Trophoblast cell (in vitro differentiated cells and primary cell): ENCODE results near the gene LRRIQ3.

Experiments used
- DNase-seq, 2 donors: peaks; one replicate each; pipeline ENCODE4 v3.0.0-alpha.2; 2016
- H2AFZ ChIP-seq: 2 replicates; pipeline ENCODE4 v1.6.1; 2013; ENCODE audit warnings: low read length, moderate library complexity, mild to moderate bottlenecking; ENCODE audit not compliant: insufficient read depth, poor library complexity
- H2AK5ac ChIP-seq: 2 replicates; pipeline ENCODE4 v1.6.1; 2013; ENCODE audit warnings: mild to moderate bottlenecking, low read length
- H2BK120ac ChIP-seq: 2 replicates; pipeline ENCODE4 v1.6.1; 2013; ENCODE audit warnings: low read length, mild to moderate bottlenecking, moderate library complexity; ENCODE audit not compliant: insufficient read depth, poor library complexity
- H2BK12ac ChIP-seq: 2 replicates; pipeline ENCODE4 v1.6.1; 2013; ENCODE audit warnings: mild to moderate bottlenecking, low read length, moderate library complexity
- H2BK5ac ChIP-seq: 2 replicates; pipeline ENCODE4 v1.6.1; 2013; ENCODE audit warnings: low read length, low read depth, moderate library complexity, mild to moderate bottlenecking; ENCODE audit not compliant: poor library complexity
- H3K14ac ChIP-seq: 2 replicates; pipeline ENCODE4 v1.6.1; 2013; ENCODE audit warnings: mild to moderate bottlenecking, low read length
- H3K18ac ChIP-seq: 2 replicates; pipeline ENCODE4 v1.6.1; 2013; ENCODE audit warnings: mild to moderate bottlenecking, low read length
- H3K23ac ChIP-seq: 2 replicates; pipeline ENCODE4 v1.6.1; 2013; ENCODE audit warnings: low read length
- H3K27ac ChIP-seq: 2 replicates; pipeline ENCODE4 v1.5.1; 2013; ENCODE audit warnings: low read depth, mild to moderate bottlenecking, inconsistent platforms, low read length, moderate library complexity
- H3K27me3 ChIP-seq: 2 replicates; pipeline ENCODE4 v1.6.1; 2013; ENCODE audit warnings: inconsistent platforms, mild to moderate bottlenecking, low read length, moderate library complexity; ENCODE audit not compliant: insufficient read depth
- H3K36me3 ChIP-seq, 2 experiments: 1 replicate in 1 of 2; 2 replicates in 1 of 2; pipeline ENCODE4 v1.6.1; 2013; ENCODE audit warnings: low read length in 2 of 2, mild to moderate bottlenecking in 2 of 2, moderate library complexity in 1 of 2; ENCODE audit not compliant: insufficient read depth in 2 of 2, control insufficient read depth in 1 of 2
- H3K4ac ChIP-seq: 2 replicates; pipeline ENCODE4 v1.6.1; 2013; ENCODE audit warnings: low read depth, mild to moderate bottlenecking, low read length, moderate library complexity
- H3K4me1 ChIP-seq, 2 experiments: 1 replicate in 1 of 2; 2 replicates in 1 of 2; pipeline ENCODE4 v1.6.1; 2013; ENCODE audit warnings: low read length in 2 of 2, mild to moderate bottlenecking in 2 of 2, moderate library complexity in 1 of 2; ENCODE audit not compliant: insufficient read depth in 2 of 2, control insufficient read depth in 1 of 2
- H3K4me2 ChIP-seq: 2 replicates; pipeline ENCODE4 v1.6.1; 2013; ENCODE audit warnings: inconsistent platforms, mild to moderate bottlenecking, low read length, moderate library complexity
- H3K4me3 ChIP-seq: 2 replicates; pipeline ENCODE4 v1.5.1; 2013; ENCODE audit warnings: mild to moderate bottlenecking, low read depth, low read length, inconsistent platforms
- H3K79me1 ChIP-seq: one replicate; pipeline ENCODE4 v1.6.1; 2013; ENCODE audit warnings: low read length
- H3K79me2 ChIP-seq: 2 replicates; pipeline ENCODE4 v1.6.1; 2013; ENCODE audit warnings: low read length, mild to moderate bottlenecking; ENCODE audit not compliant: control insufficient read depth, insufficient read depth, poor library complexity
- H3K9ac ChIP-seq: 2 replicates; pipeline ENCODE4 v1.6.1; 2013; ENCODE audit warnings: mild to moderate bottlenecking, low read length
- H3K9me3 ChIP-seq: 2 replicates; pipeline ENCODE4 v1.6.1; 2013; ENCODE audit warnings: low read depth, mild to moderate bottlenecking, control low read depth, inconsistent platforms, low read length; ENCODE audit not compliant: insufficient read depth
- H4K12ac ChIP-seq: 2 replicates; pipeline ENCODE4 v1.6.1; 2013; ENCODE audit warnings: low read depth, mild to moderate bottlenecking, low read length, moderate library complexity
- H4K8ac ChIP-seq: 2 replicates; pipeline ENCODE4 v1.6.1; 2013; ENCODE audit warnings: low read depth, mild to moderate bottlenecking, low read length, moderate library complexity
- H4K91ac ChIP-seq: one replicate; pipeline ENCODE4 v1.6.1; 2013; ENCODE audit warnings: low read depth, mild to moderate bottlenecking, low read length, moderate library complexity
- WGBS: extraction: QIAGEN DNeasy Blood & Tissue Kit; methylation state at CpG from one replicate; pipeline ENCODE4 v1.1.7; 2013; ENCODE audit warnings: missing lambda C conversion rate; ENCODE audit not compliant: insufficient read length, insufficient coverage; ENCODE audit errors: extremely low coverage; 5-methylcytosine and 5-hydroxymethylcytosine counted together

Gene LRRIQ3

GRCh38 chr1:74222701-74223100, 24.7 kb upstream of the LRRIQ3 start:
- no peak overlapping the region for H2BK12ac ChIP-seq
- no peak overlapping the region for H3K23ac ChIP-seq
- H3K9me3 ChIP-seq = no peaks in the 10 kb centered on the region
- H3K79me2 ChIP-seq = no peaks in the 10 kb centered on the region
- no peak for DNase-seq
- no peak overlapping the region for H4K8ac ChIP-seq
- no peak overlapping the region for H3K9ac ChIP-seq
- no peak overlapping the region for H2BK5ac ChIP-seq
- H4K12ac ChIP-seq = no peak overlapping the region
- no peaks in the 10 kb centered on the region for H3K4me1 ChIP-seq
- H3K79me1 ChIP-seq = no peaks in the 10 kb centered on the region
- H2AFZ ChIP-seq = no peak overlapping the region
- WGBS = no CpG with 5 or more reads among the region's 5 CpGs
- no peaks in the 10 kb centered on the region for H3K36me3 ChIP-seq
- H3K4ac ChIP-seq = no peak overlapping the region
- no peak overlapping the region for H3K18ac ChIP-seq
- no peak overlapping the region for H3K4me3 ChIP-seq
- H3K27me3 ChIP-seq = no peaks in the 10 kb centered on the region
- no peak overlapping the region for H3K27ac ChIP-seq
- no peak overlapping the region for H2AK5ac ChIP-seq
- no peak overlapping the region for H3K4me2 ChIP-seq
- H3K14ac ChIP-seq = no peak overlapping the region
- no peak overlapping the region for H4K91ac ChIP-seq
- no peak overlapping the region for H2BK120ac ChIP-seq

DNA sequence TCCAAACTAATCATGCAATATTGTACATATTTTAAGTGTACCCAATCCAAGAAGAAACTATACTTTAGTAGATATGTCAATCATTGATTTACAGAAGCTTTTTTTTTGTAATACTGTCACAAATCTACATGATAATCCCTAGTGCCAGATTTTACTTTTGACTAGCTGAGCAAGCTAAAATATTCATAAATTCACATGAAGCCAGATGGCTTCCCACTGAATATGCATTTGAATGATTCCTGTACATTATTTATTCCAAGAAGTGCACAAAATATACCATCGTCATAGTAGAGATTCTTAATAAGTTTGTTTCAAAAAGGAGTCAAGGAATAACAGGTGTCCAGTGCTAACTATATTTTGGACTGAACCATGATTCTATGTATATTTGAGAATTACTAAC, 17.3 kb upstream of the LRRIQ3 start:
- Histone ChIP-seq H2BK120ac (no peak overlapping the region), H3K36me3 (no peaks in the 10 kb centered on the region), H3K27ac (no peak overlapping the region), H3K14ac (no peak overlapping the region), H3K79me1 (no peaks in the 10 kb centered on the region), H3K4me2 (no peak overlapping the region), H2BK5ac (no peak overlapping the region), H3K23ac (no peak overlapping the region), H4K91ac (no peak overlapping the region), H3K4ac (no peak overlapping the region), H3K9ac (no peak overlapping the region), H4K8ac (no peak overlapping the region), H3K18ac (no peak overlapping the region), H4K12ac (no peak overlapping the region), H3K79me2 (no peaks in the 10 kb centered on the region), H2BK12ac (no peak overlapping the region), H3K27me3 (no peaks in the 10 kb centered on the region), H3K9me3 (no peaks in the 10 kb centered on the region), H3K4me1 (no peaks in the 10 kb centered on the region), H2AK5ac (no peak overlapping the region), H3K4me3 (no peak overlapping the region), H2AFZ (no peak overlapping the region)
- DNase-seq = no peak
- WGBS = no CpG with 5 or more reads among the region's 1 CpG

DNA sequence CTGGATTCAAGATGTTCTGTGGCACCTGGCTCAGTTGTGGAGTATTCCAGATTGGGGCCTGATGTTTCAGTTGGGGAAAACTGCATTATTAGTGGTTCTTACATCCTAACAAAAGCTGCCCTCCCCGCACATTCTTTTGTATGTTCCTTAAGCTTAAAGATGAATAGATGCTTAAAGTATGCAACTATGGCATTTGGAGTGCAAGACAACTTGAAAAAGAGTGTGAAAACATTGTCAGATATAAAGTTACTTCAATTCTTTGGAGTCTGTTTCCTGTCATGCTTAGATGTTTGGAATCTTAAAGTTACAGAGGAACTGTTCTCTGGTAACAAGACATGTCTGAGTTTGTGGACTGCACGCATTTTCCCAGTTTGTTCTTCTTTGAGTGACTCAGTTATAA, 7.3 kb upstream of the LRRIQ3 start:
- Histone ChIP-seq H3K23ac (no peak overlapping the region), H3K79me1 (no peaks in the 10 kb centered on the region), H3K9me3 (no peaks in the 10 kb centered on the region), H4K91ac (no peak overlapping the region), H2AK5ac (no peak overlapping the region), H4K12ac (no peak overlapping the region), H3K4ac (no peak overlapping the region), H2BK12ac (no peak overlapping the region), H2AFZ (no peak overlapping the region), H3K79me2 (no peaks in the 10 kb centered on the region), H2BK5ac (no peak overlapping the region), H3K4me1 (no peaks in the 10 kb centered on the region), H3K27ac (no peak overlapping the region), H3K36me3 (no peaks in the 10 kb centered on the region), H3K27me3 (no peaks in the 10 kb centered on the region), H3K4me3 (no peak overlapping the region), H2BK120ac (no peak overlapping the region), H3K9ac (no peak overlapping the region), H3K14ac (no peak overlapping the region), H3K18ac (no peak overlapping the region), H4K8ac (no peak overlapping the region), H3K4me2 (no peak overlapping the region)
- no CpG with 5 or more reads among the region's 2 CpGs for WGBS
- DNase-seq = peak in 1 of 2 donors; percentile 1

- no CpG with 5 or more reads among the region's 5 CpGs for WGBS
- no peak overlapping the region for H3K4me2 ChIP-seq
- no peak overlapping the region for H3K4ac ChIP-seq
- no peak overlapping the region for H2BK120ac ChIP-seq
- H3K9me3 ChIP-seq = peaks cover 1% of the 10 kb centered on the region
- no peak overlapping the region for H3K27ac ChIP-seq
- H2BK5ac ChIP-seq = no peak overlapping the region
- no peak overlapping the region for H3K9ac ChIP-seq
- no peak overlapping the region for H2AK5ac ChIP-seq
- peaks cover 5% of the 10 kb centered on the region for H3K79me1 ChIP-seq
- H3K36me3 ChIP-seq = no peaks in the 10 kb centered on the region
- no peak overlapping the region for H4K12ac ChIP-seq
- no peak overlapping the region for H3K23ac ChIP-seq
- no peak overlapping the region for H3K18ac ChIP-seq
- no peak overlapping the region for H3K14ac ChIP-seq
- peaks cover 2% of the 10 kb centered on the region in 2 experiments for H3K4me1 ChIP-seq
- H2AFZ ChIP-seq = no peak overlapping the region
- no peak overlapping the region for H4K91ac ChIP-seq
- no peaks in the 10 kb centered on the region for H3K27me3 ChIP-seq
- H3K4me3 ChIP-seq = no peak overlapping the region
- H2BK12ac ChIP-seq = no peak overlapping the region
- DNase-seq = no peak
- H4K8ac ChIP-seq = no peak overlapping the region
- peaks cover 2% of the 10 kb centered on the region for H3K79me2 ChIP-seq
These were observed 1.5 kb upstream of the LRRIQ3 start for GRCh38 chr1:74199504-74199903.
